BJ (cell line): ENCODE measurements around the gene FAF1. TPM values are rescaled to one million over a fixed set of nuclear protein-coding genes. Genes with fewer than 3 reads are reported as not detected.

ENCODE experiments used
- CTCF ChIA-PET: fragments of 350-600 bp; formaldehyde crosslinking; extraction: SDS; loops from one replicate; lab custom pipeline; 2021; ENCODE audit warnings: antibody characterized with exemption, inconsistent platforms; lab: Yijun Ruan, JAX
- POLR2A ChIA-PET: fragments of 300-600 bp; sonication (Branson Sonifier 250); formaldehyde crosslinking; extraction: SDS; loops from one replicate; lab custom pipeline; 2021; ENCODE audit warnings: antibody characterized with exemption; lab: Charles Lee
- DNase-seq: peaks from one replicate; pipeline ENCODE4 v3.0.0-alpha.2; 2011; ENCODE audit warnings: low read depth
- H3K27me3 ChIP-seq: 2 replicates; pipeline ENCODE4 v1.6.0; 2011; ENCODE audit warnings: low read length; ENCODE audit not compliant: control insufficient read depth, insufficient read depth
- H3K36me3 ChIP-seq: 2 replicates; pipeline ENCODE4 v1.5.1; 2011; ENCODE audit warnings: low read length; ENCODE audit not compliant: control insufficient read depth, insufficient read depth
- H3K4me3 ChIP-seq: 2 replicates; pipeline ENCODE4 v1.5.1; 2011; ENCODE audit warnings: low read depth, mild to moderate bottlenecking, control low read depth, low read length
- polyA plus RNA-seq: library from polyadenylated mRNA; depleted of rRNA; stranded (reverse); fragments of >200 nt; gene quantifications from 2 replicates; pipeline ENCODE4 v1.2.3, GENCODE V29; 2011
- TF ChIP-seq, protein P1 (sequence below): IDR thresholded peaks from 2 replicates; pipeline ENCODE4 v1.5.1; 2011; ENCODE audit warnings: low read depth, mild to moderate bottlenecking, control low read depth, inconsistent platforms, low read length, moderate library complexity; ENCODE audit not compliant: insufficient read depth

FAF1 gene
- polyA plus RNA-seq, 1 experiment: 15.5 TPM

GRCh38 chr1:50982611-50983010, 22.5 kb upstream of the FAF1 start:
- ChIA-PET CTCF (interaction anchor here (1.4 kb wide), 1 partner anchor 14 kb away, joined by 4 read pairs; no protein-coding TSS in a partner anchor), POLR2A (no interaction called here)
- H3K27me3 ChIP-seq: no peaks in the 10 kb centered on the region

GRCh38 chr1:50981741-50982140, 21.7 kb upstream of the FAF1 start:
- TF ChIP-seq, protein P1, sequence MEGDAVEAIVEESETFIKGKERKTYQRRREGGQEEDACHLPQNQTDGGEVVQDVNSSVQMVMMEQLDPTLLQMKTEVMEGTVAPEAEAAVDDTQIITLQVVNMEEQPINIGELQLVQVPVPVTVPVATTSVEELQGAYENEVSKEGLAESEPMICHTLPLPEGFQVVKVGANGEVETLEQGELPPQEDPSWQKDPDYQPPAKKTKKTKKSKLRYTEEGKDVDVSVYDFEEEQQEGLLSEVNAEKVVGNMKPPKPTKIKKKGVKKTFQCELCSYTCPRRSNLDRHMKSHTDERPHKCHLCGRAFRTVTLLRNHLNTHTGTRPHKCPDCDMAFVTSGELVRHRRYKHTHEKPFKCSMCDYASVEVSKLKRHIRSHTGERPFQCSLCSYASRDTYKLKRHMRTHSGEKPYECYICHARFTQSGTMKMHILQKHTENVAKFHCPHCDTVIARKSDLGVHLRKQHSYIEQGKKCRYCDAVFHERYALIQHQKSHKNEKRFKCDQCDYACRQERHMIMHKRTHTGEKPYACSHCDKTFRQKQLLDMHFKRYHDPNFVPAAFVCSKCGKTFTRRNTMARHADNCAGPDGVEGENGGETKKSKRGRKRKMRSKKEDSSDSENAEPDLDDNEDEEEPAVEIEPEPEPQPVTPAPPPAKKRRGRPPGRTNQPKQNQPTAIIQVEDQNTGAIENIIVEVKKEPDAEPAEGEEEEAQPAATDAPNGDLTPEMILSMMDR: no peak
- Histone ChIP-seq H3K27me3 (no peaks in the 10 kb centered on the region), H3K4me3 (no peak overlapping the region), H3K36me3 (no peaks in the 10 kb centered on the region)
- DNase-seq: no peak
- POLR2A ChIA-PET: no interaction called here
- CTCF ChIA-PET: interaction anchor here (1.4 kb wide), 1 partner anchor 13 kb away, joined by 4 read pairs; no protein-coding TSS in a partner anchor

More at GRCh38 chr1:50982611-50983010, 22.5 kb upstream of the FAF1 start:
- DNase-seq: no peak
- Histone ChIP-seq H3K36me3 (no peaks in the 10 kb centered on the region), H3K4me3 (no peak overlapping the region)
- TF ChIP-seq, protein P1: no peak

DNA sequence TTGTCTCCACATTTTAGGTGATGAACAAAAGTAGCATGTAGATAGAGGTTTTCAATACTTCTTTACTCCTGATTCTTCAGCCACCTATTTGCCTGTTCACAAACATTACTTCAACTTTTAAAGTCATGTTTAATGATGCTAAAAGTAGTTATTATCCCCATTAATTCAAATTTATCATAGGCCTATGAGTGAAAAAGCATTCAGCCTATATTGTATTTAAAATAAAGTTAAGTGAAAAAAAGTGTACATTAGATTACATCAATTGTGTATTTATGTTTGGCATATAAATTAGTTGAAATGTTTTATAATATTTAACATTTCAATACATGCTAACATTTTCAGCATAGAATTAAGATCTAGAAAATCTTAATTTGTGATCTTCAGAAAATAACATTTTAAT, 20.4 kb upstream of the FAF1 start:
- ChIA-PET CTCF (interaction anchor here (0.8 kb wide), 1 partner anchor 12 kb away, joined by 3 read pairs; no protein-coding TSS in a partner anchor), POLR2A (no interaction called here)
- Histone ChIP-seq H3K4me3 (no peak overlapping the region), H3K27me3 (no peaks in the 10 kb centered on the region), H3K36me3 (no peaks in the 10 kb centered on the region)
- TF ChIP-seq, protein P1: no peak
- DNase-seq: no peak

DNA sequence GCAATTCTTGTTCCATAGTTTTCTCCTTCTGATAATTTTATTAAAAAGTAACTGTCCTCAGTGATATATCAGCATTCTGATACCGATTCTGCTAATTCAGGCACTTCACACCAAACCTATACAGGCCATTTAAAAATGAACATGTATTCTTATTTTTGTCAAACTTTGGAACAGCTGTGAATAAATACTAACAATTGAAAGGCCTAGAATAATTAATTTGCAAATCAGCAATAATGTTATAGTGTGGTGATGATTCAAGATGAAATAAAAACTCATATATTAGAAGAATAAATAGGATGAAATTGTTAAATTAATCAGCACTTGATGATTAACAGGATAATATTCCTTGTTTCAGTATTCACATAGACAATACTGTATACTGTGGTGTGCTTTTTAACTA, 19.9 kb upstream of the FAF1 start:
- DNase-seq: no peak
- H3K4me3 ChIP-seq: no peak overlapping the region
- POLR2A ChIA-PET: no interaction called here

More for the DNA sequence above, 19.9 kb upstream of the FAF1 start:
- TF ChIP-seq, protein P1: no peak
- H3K27me3 ChIP-seq: no peaks in the 10 kb centered on the region
- no peaks in the 10 kb centered on the region for H3K36me3 ChIP-seq
- CTCF ChIA-PET: interaction anchor here (0.8 kb wide), 1 partner anchor 11 kb away, joined by 3 read pairs; no protein-coding TSS in a partner anchor
